OCI-LY7 (cell line): ENCODE results near the gene MSL3.

Experiments used
- EZH2phosphoT487 ChIP-seq: fragments of 200-600 bp; sonication (generic); IDR thresholded peaks from 2 replicates; pipeline ENCODE4 v1.6.1; 2018; ENCODE audit warnings: low read depth, borderline replicate concordance, mild to moderate bottlenecking, mixed run types, antibody characterized with exemption, low read length, moderate library complexity, mixed read lengths
- TF ChIP-seq, protein P1 (sequence below): fragments of 200-600 bp; sonication (generic); conservative IDR thresholded peaks from 2 replicates; pipeline ENCODE4 v1.5.1; 2014; ENCODE audit warnings: mild to moderate bottlenecking, antibody characterized with exemption, low read length, moderate library complexity, mixed read lengths

DNA sequence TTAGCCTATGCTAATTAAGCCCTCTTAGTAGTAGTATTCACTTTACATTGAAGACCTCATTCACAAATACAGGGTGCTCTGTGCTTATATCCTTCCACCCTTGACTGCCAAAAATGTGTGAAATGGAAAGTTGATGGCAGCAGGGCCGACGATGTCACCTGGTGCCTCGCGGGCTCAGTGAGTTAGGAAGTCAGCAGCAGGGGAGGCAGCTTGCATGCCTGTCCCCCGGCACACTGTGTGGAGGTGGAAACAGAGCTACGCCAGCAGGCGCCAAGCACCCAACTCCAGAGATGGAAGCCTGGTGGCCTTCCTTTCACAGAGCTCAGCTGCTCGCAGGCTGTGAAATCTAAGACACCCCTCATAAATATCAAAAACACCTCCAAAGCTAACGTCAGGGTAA, 8.4 kb downstream of the MSL3 start:
- TF ChIP-seq, protein P1, sequence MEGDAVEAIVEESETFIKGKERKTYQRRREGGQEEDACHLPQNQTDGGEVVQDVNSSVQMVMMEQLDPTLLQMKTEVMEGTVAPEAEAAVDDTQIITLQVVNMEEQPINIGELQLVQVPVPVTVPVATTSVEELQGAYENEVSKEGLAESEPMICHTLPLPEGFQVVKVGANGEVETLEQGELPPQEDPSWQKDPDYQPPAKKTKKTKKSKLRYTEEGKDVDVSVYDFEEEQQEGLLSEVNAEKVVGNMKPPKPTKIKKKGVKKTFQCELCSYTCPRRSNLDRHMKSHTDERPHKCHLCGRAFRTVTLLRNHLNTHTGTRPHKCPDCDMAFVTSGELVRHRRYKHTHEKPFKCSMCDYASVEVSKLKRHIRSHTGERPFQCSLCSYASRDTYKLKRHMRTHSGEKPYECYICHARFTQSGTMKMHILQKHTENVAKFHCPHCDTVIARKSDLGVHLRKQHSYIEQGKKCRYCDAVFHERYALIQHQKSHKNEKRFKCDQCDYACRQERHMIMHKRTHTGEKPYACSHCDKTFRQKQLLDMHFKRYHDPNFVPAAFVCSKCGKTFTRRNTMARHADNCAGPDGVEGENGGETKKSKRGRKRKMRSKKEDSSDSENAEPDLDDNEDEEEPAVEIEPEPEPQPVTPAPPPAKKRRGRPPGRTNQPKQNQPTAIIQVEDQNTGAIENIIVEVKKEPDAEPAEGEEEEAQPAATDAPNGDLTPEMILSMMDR: no peak
- no peak for TF ChIP-seq EZH2phosphoT487
